H9 (cell line): ENCODE measurements around the gene IFI35. TPM values are rescaled to one million over a fixed set of nuclear protein-coding genes. Genes with fewer than 3 reads are reported as not detected.

Experiments
- DNase-seq: peaks from one replicate; pipeline ENCODE4 v3.0.0-alpha.2; 2017
- H2AFZ ChIP-seq: one replicate; pipeline ENCODE4 v1.6.1; 2013; ENCODE audit warnings: mild to moderate bottlenecking, low read length, control low read depth, moderate library complexity
- H2AK5ac ChIP-seq: 2 replicates; pipeline ENCODE4 v1.6.1; 2013; ENCODE audit warnings: low read length, control low read depth, mixed read lengths; ENCODE audit not compliant: insufficient read length
- H2BK120ac ChIP-seq: one replicate; pipeline ENCODE4 v1.6.1; 2013; ENCODE audit warnings: low read depth, mild to moderate bottlenecking, low read length, control low read depth, inconsistent platforms; ENCODE audit not compliant: poor library complexity, severe bottlenecking
- H2BK12ac ChIP-seq: 2 replicates; pipeline ENCODE4 v1.6.1; 2013; ENCODE audit warnings: low read length, control low read depth, mixed read lengths, low read depth; ENCODE audit not compliant: insufficient read length
- H2BK15ac ChIP-seq: 2 replicates; pipeline ENCODE4 v1.6.1; 2013; ENCODE audit warnings: low read depth, low read length, control low read depth
- H2BK20ac ChIP-seq: one replicate; pipeline ENCODE4 v1.6.1; 2013; ENCODE audit warnings: low read depth, mild to moderate bottlenecking, low read length, control low read depth, inconsistent platforms; ENCODE audit not compliant: poor library complexity, severe bottlenecking
- H2BK5ac ChIP-seq: 2 replicates; pipeline ENCODE4 v1.6.1; 2013; ENCODE audit warnings: low read length, control low read depth, mixed read lengths; ENCODE audit not compliant: insufficient read length
- H3K14ac ChIP-seq: 2 replicates; pipeline ENCODE4 v1.6.1; 2013; ENCODE audit warnings: low read length, control low read depth; ENCODE audit not compliant: insufficient read depth
- H3K18ac ChIP-seq: 2 replicates; pipeline ENCODE4 v1.6.1; 2013; ENCODE audit warnings: low read depth, mild to moderate bottlenecking, mixed read lengths, low read length, control low read depth; ENCODE audit not compliant: insufficient read length
- H3K23ac ChIP-seq: 2 replicates; pipeline ENCODE4 v1.6.1; 2013; ENCODE audit warnings: low read length, control low read depth, mixed read lengths, low read depth; ENCODE audit not compliant: insufficient read length
- H3K23me2 ChIP-seq: 2 replicates; pipeline ENCODE4 v1.6.1; 2013; ENCODE audit warnings: low read depth, mild to moderate bottlenecking, mixed read lengths, low read length, control low read depth; ENCODE audit not compliant: insufficient read length, poor library complexity, severe bottlenecking
- H3K27ac ChIP-seq: 2 replicates; pipeline ENCODE4 v1.5.1; 2013; ENCODE audit warnings: low read length, control low read depth, mixed read lengths, low read depth; ENCODE audit not compliant: insufficient read length
- H3K27me3 ChIP-seq: 2 replicates; pipeline ENCODE4 v1.6.1; 2013; ENCODE audit warnings: low read length, control low read depth, inconsistent platforms; ENCODE audit not compliant: insufficient read depth
- H3K4ac ChIP-seq: 2 replicates; pipeline ENCODE4 v1.6.1; 2013; ENCODE audit warnings: low read depth, mild to moderate bottlenecking, control low read depth, inconsistent platforms, low read length, moderate library complexity
- H3K4me1 ChIP-seq: 2 replicates; pipeline ENCODE4 v1.6.1; 2013; ENCODE audit warnings: low read length, control low read depth, inconsistent platforms; ENCODE audit not compliant: insufficient read depth
- H3K4me2 ChIP-seq: 2 replicates; pipeline ENCODE4 v1.6.1; 2013; ENCODE audit warnings: low read length, control low read depth, mixed read lengths; ENCODE audit not compliant: insufficient read length, insufficient read depth
- H3K56ac ChIP-seq: 2 replicates; pipeline ENCODE4 v1.6.1; 2013; ENCODE audit warnings: low read depth, mild to moderate bottlenecking, mixed read lengths, low read length, control low read depth; ENCODE audit not compliant: insufficient read length
- H3K79me1 ChIP-seq: 2 replicates; pipeline ENCODE4 v1.6.1; 2013; ENCODE audit warnings: low read depth, mild to moderate bottlenecking, moderate library complexity, low read length, control low read depth, inconsistent platforms; ENCODE audit not compliant: insufficient read depth, poor library complexity, severe bottlenecking
- H3K79me2 ChIP-seq: 2 replicates; pipeline ENCODE4 v1.6.1; 2013; ENCODE audit warnings: low read length, control low read depth, inconsistent platforms; ENCODE audit not compliant: insufficient read depth
- H3K9ac ChIP-seq: 2 replicates; pipeline ENCODE4 v1.6.1; 2013; ENCODE audit warnings: low read length, control low read depth, mixed read lengths; ENCODE audit not compliant: insufficient read length; ENCODE audit errors: extremely low read depth
- H3K9me3 ChIP-seq: one replicate; pipeline ENCODE4 v1.6.1; 2013; ENCODE audit warnings: low read depth, low read length, inconsistent platforms; ENCODE audit not compliant: control insufficient read depth
- H3T11ph ChIP-seq: one replicate; pipeline ENCODE4 v1.6.1; 2013; ENCODE audit warnings: mild to moderate bottlenecking, low read length, control low read depth, inconsistent platforms
- H4K20me1 ChIP-seq: one replicate; pipeline ENCODE4 v1.6.1; 2013; ENCODE audit not compliant: control insufficient read depth, insufficient read length, insufficient read depth
- H4K5ac ChIP-seq: 2 replicates; pipeline ENCODE4 v1.6.1; 2013; ENCODE audit warnings: low read depth, mild to moderate bottlenecking, mixed read lengths, low read length, control low read depth; ENCODE audit not compliant: insufficient read length
- H4K8ac ChIP-seq: replicated peaks from 2 replicates; pipeline ENCODE4 v1.6.1; 2013; ENCODE audit warnings: low read length, control low read depth, mixed read lengths, low read depth; ENCODE audit not compliant: insufficient read length
- H4K91ac ChIP-seq: 2 replicates; pipeline ENCODE4 v1.6.1; 2013; ENCODE audit warnings: low read depth, mild to moderate bottlenecking, moderate library complexity, mixed read lengths, low read length, control low read depth; ENCODE audit not compliant: insufficient read length
- H3K27ac Mint-ChIP-seq, 3 experiments: 2 replicates in 2 of 3; 3 replicates in 1 of 3; pipeline ENCODE4 v1.8.0; 2020 to 2021; ENCODE audit warnings: mixed read lengths in 3 of 3, mild to moderate bottlenecking in 1 of 3, moderate library complexity in 1 of 3
- H3K27me3 Mint-ChIP-seq: 2 replicates; pipeline ENCODE4 v1.8.0; 2021; ENCODE audit warnings: low read depth, mild to moderate bottlenecking, moderate library complexity, mixed read lengths
- H3K36me3 Mint-ChIP-seq, 3 experiments: 2 replicates in 2 of 3; 3 replicates in 1 of 3; pipeline ENCODE4 v1.8.0; 2020 to 2021; ENCODE audit warnings: low read depth in 3 of 3, mixed read lengths in 3 of 3; ENCODE audit not compliant: insufficient read depth in 1 of 3
- H3K4me1 Mint-ChIP-seq, 2 experiments: 2 replicates each; pipeline ENCODE4 v1.8.0; 2020; ENCODE audit warnings: mixed read lengths in 2 of 2
- H3K4me3 Mint-ChIP-seq, 2 experiments: 2 replicates in 1 of 2; 3 replicates in 1 of 2; pipeline ENCODE4 v1.8.0; 2020 to 2021; ENCODE audit warnings: mild to moderate bottlenecking in 2 of 2, mixed read lengths in 2 of 2, moderate library complexity in 1 of 2
- H3K9me3 Mint-ChIP-seq, 2 experiments: 2 replicates in 1 of 2; 3 replicates in 1 of 2; pipeline ENCODE4 v1.8.0; 2020; ENCODE audit warnings: mild to moderate bottlenecking in 2 of 2, mixed read lengths in 2 of 2, moderate library complexity in 1 of 2
- CTCF ChIP-seq: fragments of 200-600 bp; sonication (generic); conservative IDR thresholded peaks from 3 replicates; pipeline ENCODE4 v1.8.0; 2021; ENCODE audit warnings: antibody characterized with exemption, mild to moderate bottlenecking
- WGBS: extraction: QIAGEN DNeasy Blood & Tissue Kit; methylation state at CpG from one replicate; pipeline ENCODE4 v1.1.7; 2013; ENCODE audit warnings: missing lambda C conversion rate, low lambda C conversion rate, mixed read lengths; ENCODE audit not compliant: insufficient read length; ENCODE audit errors: extremely low coverage; 5-methylcytosine and 5-hydroxymethylcytosine counted together
- total RNA-seq: library from RNA; stranded (reverse); gene quantifications from 2 replicates; pipeline ENCODE4 v1.2.1, GENCODE V29; 2021

Gene IFI35
- total RNA-seq, 1 experiment from 2014 or later = 4.2 TPM

DNA sequence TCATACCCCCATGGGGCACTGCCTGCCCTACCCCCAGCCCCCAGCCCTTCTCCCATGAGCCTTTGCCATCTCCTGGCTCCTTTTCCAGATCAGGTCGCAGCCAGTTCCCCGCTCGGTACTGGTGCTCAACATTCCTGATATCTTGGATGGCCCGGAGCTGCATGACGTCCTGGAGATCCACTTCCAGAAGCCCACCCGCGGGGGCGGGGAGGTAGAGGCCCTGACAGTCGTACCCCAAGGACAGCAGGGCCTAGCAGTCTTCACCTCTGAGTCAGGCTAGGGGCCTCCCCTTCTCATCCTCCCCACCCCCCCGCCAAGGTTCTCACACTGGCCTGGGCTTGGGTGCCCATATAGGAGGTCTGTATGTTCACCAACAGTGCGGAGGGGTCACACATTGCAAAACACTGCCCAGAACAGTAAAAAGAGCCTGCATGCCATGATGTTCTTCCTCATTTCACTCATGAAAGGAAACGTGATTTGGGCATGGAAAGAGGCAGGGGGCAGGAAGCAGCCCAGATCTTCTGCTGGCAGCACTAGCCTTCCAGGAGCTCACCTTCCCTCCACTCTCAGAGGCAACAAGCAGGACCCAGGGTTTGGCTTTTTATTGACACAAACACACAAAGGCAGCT, 7.5 kb downstream of the IFI35 start:
- Histone ChIP-seq H3K9me3 (no peaks in the 10 kb centered on the region), H3K9ac (no peak overlapping the region), H3K4ac (no peak overlapping the region), H3T11ph (no peak overlapping the region), H2AK5ac (no peak overlapping the region), H2BK20ac (no peak overlapping the region), H3K27me3 (no peaks in the 10 kb centered on the region), H3K4me2 (no peak overlapping the region), H3K23me2 (no peaks in the 10 kb centered on the region), H2AFZ (no peak overlapping the region), H4K91ac (no peak overlapping the region), H3K4me1 (no peaks in the 10 kb centered on the region; the same call in 1 of the 2 replicates), H4K8ac (no peak overlapping the region), H4K20me1 (no peaks in the 10 kb centered on the region), H3K23ac (no peak overlapping the region), H2BK120ac (no peak overlapping the region), H3K14ac (no peak overlapping the region), H2BK15ac (no peak overlapping the region), H3K79me1 (no peaks in the 10 kb centered on the region), H2BK5ac (no peak overlapping the region), H2BK12ac (no peak overlapping the region), H3K27ac (no peak overlapping the region), H3K79me2 (no peaks in the 10 kb centered on the region), H3K56ac (no peak overlapping the region), H3K18ac (no peak overlapping the region), H4K5ac (no peak overlapping the region)
- Mint-ChIP-seq H3K36me3 (peaks cover 11 to 40% (median 37%) of the 10 kb centered on the region in 3 experiments; a peak in 6 of 7 replicates), H3K27me3 (no peaks in the 10 kb centered on the region), H3K4me1 (peaks cover 20 to 47% of the 10 kb centered on the region in 2 experiments), H3K27ac (peak overlapping the region; percentile 56 to 85 (median 65); a peak in 5 of 7 replicates), H3K9me3 (no peaks in the 10 kb centered on the region), H3K4me3 (no peak overlapping the region)
- WGBS = no CpG with 5 or more reads among the region's 12 CpGs
- TF ChIP-seq CTCF = no peak
- DNase-seq = no peak
